ENCODE measurements around the gene KLC3. TPM values are rescaled to one million over a fixed set of nuclear protein-coding genes. Genes with fewer than 3 reads are reported as not detected.

Gene KLC3
- total and polyA plus RNA-seq, 2 donors (not counting 1 experiment from before 2014, with no cell fraction given), result not detected

- ChIA-PET POLR2A (no interaction called here), CTCF (no interaction called here)
- DNase-seq (no peak), ATAC-seq (ENCODE audit: low read depth) (no peak)
- no peak overlapping the region for H3K27ac ChIP-seq (ENCODE audit: low read length in 2 of 2)
- no peak overlapping the region for H3K4me3 ChIP-seq (ENCODE audit: control extremely low read depth in 1 of 5, extremely low read depth in 1 of 5, insufficient read depth in 1 of 5, low read depth in 2 of 5, low read length in 4 of 5)
- H3K79me2 ChIP-seq (ENCODE audit: control insufficient read depth, insufficient read depth, low read length), result no peaks in the 10 kb centered on the region
- no peaks in the 10 kb centered on the region for H3K4me1 Mint-ChIP-seq
- no peak overlapping the region for H3K27ac Mint-ChIP-seq
- peaks cover 5% of the 10 kb centered on the region for H3K9me3 Mint-ChIP-seq (ENCODE audit: insufficient read depth)
- no peaks in the 10 kb centered on the region for H3K27me3 Mint-ChIP-seq
- peaks cover 0 to 3% of the 10 kb centered on the region in 2 experiments for H3K36me3 ChIP-seq (replicated peaks in 1 of 2; ENCODE audit: control extremely low read depth in 1 of 2, control insufficient read depth in 1 of 2, extremely low read depth in 1 of 2, insufficient read depth in 2 of 2, low read length in 1 of 2)
- intact Hi-C loops (cut with micrococcal nuclease), result no loop called here
- WGBS (ENCODE audit: insufficient coverage), result 97% methylated on average over 4 of the region's 12 CpGs
- no peak overlapping the region for H3K9ac ChIP-seq (ENCODE audit: low read length)
- no peak for TF ChIP-seq CTCF (IDR thresholded peaks at IDR 0.05)
- no peak for TF ChIP-seq EZH2 (IDR thresholded peaks at IDR 0.05; ENCODE audit: borderline replicate concordance, insufficient read depth, low read depth, low read length, poor library complexity, severe bottlenecking)
- no peak overlapping the region for H3K4me2 ChIP-seq (replicated peaks; ENCODE audit: low read depth, low read length, poor library complexity, severe bottlenecking)
- H4K20me1 ChIP-seq (ENCODE audit: control insufficient read depth, insufficient read depth, low read length, poor library complexity, severe bottlenecking), result no peaks in the 10 kb centered on the region
- H3K27me3 ChIP-seq (replicated peaks in 1 of 4; ENCODE audit: control extremely low read depth in 1 of 4, control insufficient read depth in 3 of 4, insufficient read depth in 4 of 4, low read length in 3 of 4), result no peaks in the 10 kb centered on the region
- H3K9me3 ChIP-seq (ENCODE audit: control extremely low read depth in 1 of 3, control insufficient read depth in 2 of 3, insufficient read depth in 1 of 3, low read length in 2 of 3), result peaks cover 0 to 29% (median 0%) of the 10 kb centered on the region in 3 donors
- no peaks in the 10 kb centered on the region for H3K4me1 ChIP-seq (ENCODE audit: control insufficient read depth in 2 of 2, insufficient read depth in 2 of 2, low read length in 2 of 2)
- H2AFZ ChIP-seq (ENCODE audit: insufficient read depth, low read depth, low read length, poor library complexity, severe bottlenecking), result no peak overlapping the region
- no peak overlapping the region for H3K4me3 Mint-ChIP-seq
Observed at GRCh38 chr19:45303269-45304060, 37.1 kb upstream of the KLC3 start.

- no peak overlapping the region for H3K27ac Mint-ChIP-seq
- H3K4me3 Mint-ChIP-seq, result no peak overlapping the region
- ChIA-PET CTCF (no interaction called here), POLR2A (no interaction called here)
- Histone ChIP-seq H3K9me3 (ENCODE audit: control extremely low read depth in 1 of 3, control insufficient read depth in 2 of 3, insufficient read depth in 1 of 3, low read length in 2 of 3) (peaks cover 0 to 29% (median 0%) of the 10 kb centered on the region in 3 donors), H3K9ac (ENCODE audit: low read length) (no peak overlapping the region), H3K27me3 (replicated peaks in 1 of 4; ENCODE audit: control extremely low read depth in 1 of 4, control insufficient read depth in 3 of 4, insufficient read depth in 4 of 4, low read length in 3 of 4) (no peaks in the 10 kb centered on the region), H2AFZ (ENCODE audit: insufficient read depth, low read depth, low read length, poor library complexity, severe bottlenecking) (no peak overlapping the region), H4K20me1 (ENCODE audit: control insufficient read depth, insufficient read depth, low read length, poor library complexity, severe bottlenecking) (no peaks in the 10 kb centered on the region), H3K4me3 (ENCODE audit: control extremely low read depth in 1 of 5, extremely low read depth in 1 of 5, insufficient read depth in 1 of 5, low read depth in 2 of 5, low read length in 4 of 5) (no peak overlapping the region), H3K36me3 (replicated peaks in 1 of 2; ENCODE audit: control extremely low read depth in 1 of 2, control insufficient read depth in 1 of 2, extremely low read depth in 1 of 2, insufficient read depth in 2 of 2, low read length in 1 of 2) (no peaks in the 10 kb centered on the region), H3K4me1 (ENCODE audit: control insufficient read depth in 2 of 2, insufficient read depth in 2 of 2, low read length in 2 of 2) (no peaks in the 10 kb centered on the region), H3K27ac (ENCODE audit: low read length in 2 of 2) (no peak overlapping the region), H3K79me2 (ENCODE audit: control insufficient read depth, insufficient read depth, low read length) (no peaks in the 10 kb centered on the region), H3K4me2 (replicated peaks; ENCODE audit: low read depth, low read length, poor library complexity, severe bottlenecking) (no peak overlapping the region)
- ATAC-seq (ENCODE audit: low read depth) (no peak), DNase-seq (no peak)
- no peaks in the 10 kb centered on the region for H3K27me3 Mint-ChIP-seq
- no peaks in the 10 kb centered on the region for H3K4me1 Mint-ChIP-seq
- intact Hi-C loops (cut with micrococcal nuclease), result no loop called here
- 77% methylated on average over 4 of the region's 4 CpGs for WGBS (ENCODE audit: insufficient coverage)
- TF ChIP-seq EZH2 (IDR thresholded peaks at IDR 0.05; ENCODE audit: borderline replicate concordance, insufficient read depth, low read depth, low read length, poor library complexity, severe bottlenecking), result no peak
- TF ChIP-seq CTCF (IDR thresholded peaks at IDR 0.05), result no peak
- H3K9me3 Mint-ChIP-seq (ENCODE audit: insufficient read depth), result peaks cover 5% of the 10 kb centered on the region
Observed at GRCh38 chr19:45304141-45304926, 36.2 kb upstream of the KLC3 start.

Measured in B cell (primary cell).